Caco-2 (cell line): ENCODE measurements around the gene PLXNA2. TPM values are rescaled to one million over a fixed set of nuclear protein-coding genes. Genes with fewer than 3 reads are reported as not detected.
A peak's percentile ranks its signal among the peaks of the same experiment; 100 is the strongest.

ENCODE experiments used
- BruUV-seq: library from RNA; stranded (reverse); fragments of 400-500 nt; replicated peaks from 2 replicates; lab custom pipeline; 2021; lab: Mats Ljungman, UMichigan
- CTCF ChIA-PET: fragments of 300-600 bp; sonication (Branson Sonifier 250); formaldehyde crosslinking; loops from one replicate; lab custom pipeline; 2022; ENCODE audit warnings: antibody characterized with exemption; lab: Charles Lee
- POLR2A ChIA-PET: fragments of 300-600 bp; sonication (Branson Sonifier 250); formaldehyde crosslinking; loops from one replicate; lab custom pipeline; 2022; ENCODE audit warnings: antibody characterized with exemption; lab: Charles Lee
- DNase-seq, 2 experiments: peaks; one replicate each; pipeline versions ENCODE4 v3.0.0 to v3.0.0-alpha.2; 2020 to 2022
- H3K27me3 ChIP-seq: replicated peaks from 2 replicates; pipeline ENCODE4 v1.6.0; 2011; ENCODE audit warnings: low read length; ENCODE audit not compliant: control insufficient read depth, insufficient read depth
- H3K36me3 ChIP-seq: 2 replicates; pipeline ENCODE4 v1.5.1; 2011; ENCODE audit warnings: low read length; ENCODE audit not compliant: control insufficient read depth, insufficient read depth
- H3K4me1 ChIP-seq: fragments of 250-450 bp; sonication (Bioruptor Pico); 2 replicates; pipeline ENCODE4 v1.5.1; 2020; ENCODE audit warnings: mild to moderate bottlenecking
- H3K4me3 ChIP-seq: 2 replicates; pipeline ENCODE4 v1.5.1; 2011; ENCODE audit warnings: low read depth, mild to moderate bottlenecking, control low read depth, low read length
- H3K9me3 ChIP-seq: fragments of 250-450 bp; sonication (Bioruptor Pico); 2 replicates; pipeline ENCODE4 v1.5.1; 2020; ENCODE audit warnings: mild to moderate bottlenecking, moderate library complexity
- H3K27ac Mint-ChIP-seq: one replicate; pipeline ENCODE4 v1.8.0; 2022; ENCODE audit warnings: mixed read lengths; ENCODE audit not compliant: unreplicated experiment
- H3K27me3 Mint-ChIP-seq: one replicate; pipeline ENCODE4 v1.8.0; 2022; ENCODE audit warnings: mixed read lengths; ENCODE audit not compliant: insufficient read depth, unreplicated experiment
- H3K36me3 Mint-ChIP-seq: one replicate; pipeline ENCODE4 v1.8.0; 2022; ENCODE audit warnings: mild to moderate bottlenecking, mixed read lengths; ENCODE audit not compliant: insufficient read depth, unreplicated experiment
- H3K4me1 Mint-ChIP-seq: one replicate; pipeline ENCODE4 v1.8.0; 2022; ENCODE audit warnings: low read depth, mixed read lengths; ENCODE audit not compliant: unreplicated experiment
- H3K4me3 Mint-ChIP-seq: one replicate; pipeline ENCODE4 v1.8.0; 2022; ENCODE audit warnings: mild to moderate bottlenecking, moderate library complexity, mixed read lengths; ENCODE audit not compliant: unreplicated experiment
- H3K9me3 Mint-ChIP-seq: one replicate; pipeline ENCODE4 v1.8.0; 2022; ENCODE audit warnings: mixed read lengths; ENCODE audit not compliant: unreplicated experiment
- CTCF ChIP-seq, 2 experiments: fragments of 200-600 bp in 1 of 2; IDR thresholded peaks; 1 replicate in 1 of 2; 2 replicates in 1 of 2; pipeline versions ENCODE4 v1.5.1 to v1.8.0; 2011 to 2022; ENCODE audit warnings: antibody characterized with exemption in 1 of 2, control low read depth in 1 of 2, inconsistent platforms in 1 of 2, low read depth in 1 of 2, low read length in 1 of 2, mild to moderate bottlenecking in 1 of 2, moderate library complexity in 1 of 2; ENCODE audit not compliant: insufficient read depth in 1 of 2, severe bottlenecking in 1 of 2, unreplicated experiment in 1 of 2
- intact Hi-C: fragments of 100-400 bp; cut with micrococcal nuclease; formaldehyde crosslinking; loops from one replicate; pipeline ENCODE4 v1.10.0; 2022; ENCODE audit not compliant: unreplicated experiment
- total RNA-seq: library from RNA; stranded (reverse); gene quantifications from 2 replicates; pipeline ENCODE4 v1.2.3, GENCODE V29; 2022

Gene PLXNA2
- total RNA-seq, 1 experiment from 2014 or later, result 3.2 TPM

- Mint-ChIP-seq H3K4me3 (no peak overlapping the region), H3K9me3 (no peaks in the 10 kb centered on the region), H3K27me3 (no peaks in the 10 kb centered on the region), H3K4me1 (peaks cover 75% of the 10 kb centered on the region), H3K27ac (peak overlapping the region; percentile 78), H3K36me3 (peaks cover 4% of the 10 kb centered on the region)
- Histone ChIP-seq H3K36me3 (no peaks in the 10 kb centered on the region), H3K9me3 (no peaks in the 10 kb centered on the region), H3K4me3 (no peak overlapping the region), H3K27me3 (no peaks in the 10 kb centered on the region), H3K4me1 (peaks cover 98% of the 10 kb centered on the region)
- ChIA-PET POLR2A (interaction anchor here (0.7 kb wide), 1 partner anchor 120 kb away, joined by 6 read pairs; no protein-coding TSS in a partner anchor), CTCF (interaction anchor here (1.3 kb wide), 1 partner anchor 12 kb away, joined by 3 read pairs; no protein-coding TSS in a partner anchor)
- intact Hi-C loops, result loop anchor here (1.0 to 2.0 kb wide), 4 partner anchors 21 to 65 kb away; partner anchors contain the start of gene PLXNA2
- DNase-seq, result peak; percentile 44 to 63
- BruUV-seq, result no TSS peak
- TF ChIP-seq CTCF (IDR thresholded peaks at IDR 0.05; ENCODE audit: insufficient read depth in 1 of 2, low read depth in 1 of 2, low read length in 1 of 2, severe bottlenecking in 1 of 2, unreplicated experiment in 1 of 2), result no peak
Measured at GRCh38 chr1:208179263-208179816, 64.8 kb downstream of the PLXNA2 start.

GRCh38 chr1:208178091-208178529 lies 66.1 kb downstream of the PLXNA2 start:
- no peaks in the 10 kb centered on the region for H3K36me3 ChIP-seq
- no peak overlapping the region for H3K4me3 ChIP-seq
- DNase-seq, result peak; percentile 56 to 65
- peak overlapping the region; percentile 78 for H3K27ac Mint-ChIP-seq
- peaks cover 88% of the 10 kb centered on the region for H3K4me1 ChIP-seq
- H3K27me3 Mint-ChIP-seq, result no peaks in the 10 kb centered on the region
- peaks cover 4% of the 10 kb centered on the region for H3K36me3 Mint-ChIP-seq
- H3K9me3 Mint-ChIP-seq, result no peaks in the 10 kb centered on the region
- peaks cover 70% of the 10 kb centered on the region for H3K4me1 Mint-ChIP-seq
- no peaks in the 10 kb centered on the region for H3K9me3 ChIP-seq
- no peaks in the 10 kb centered on the region for H3K27me3 ChIP-seq
- no TSS peak for BruUV-seq
- ChIA-PET POLR2A (interaction anchor here (0.8 to 1.0 kb wide), 2 partner anchors 11 to 46 kb away, joined by 3 to 5 read pairs; no protein-coding TSS in a partner anchor), CTCF (interaction anchor here (0.6 to 1.4 kb wide), 8 partner anchors 10 to 315 kb away, joined by 3 to 8 read pairs (median 4); no protein-coding TSS in a partner anchor)
- intact Hi-C loops, result loop anchor here (2.0 kb wide), 3 partner anchors 23 to 67 kb away; partner anchors contain the start of gene PLXNA2
- TF ChIP-seq CTCF (IDR thresholded peaks at IDR 0.05; ENCODE audit: insufficient read depth in 1 of 2, low read depth in 1 of 2, low read length in 1 of 2, severe bottlenecking in 1 of 2, unreplicated experiment in 1 of 2), result no peak
- peak overlapping the region; percentile 55 for H3K4me3 Mint-ChIP-seq

GRCh38 chr1:208177656-208178055 lies 66.5 kb downstream of the PLXNA2 start:
- intact Hi-C loops, result loop anchor here (2.0 kb wide), 4 partner anchors 19 to 67 kb away; partner anchors contain the start of gene PLXNA2
- Histone ChIP-seq H3K27me3 (no peaks in the 10 kb centered on the region), H3K4me3 (no peak overlapping the region), H3K4me1 (peaks cover 84% of the 10 kb centered on the region), H3K36me3 (no peaks in the 10 kb centered on the region), H3K9me3 (no peaks in the 10 kb centered on the region)
- peak overlapping the region; percentile 55 for H3K4me3 Mint-ChIP-seq
- H3K27me3 Mint-ChIP-seq, result no peaks in the 10 kb centered on the region
- peak; percentile 74 to 85 for DNase-seq
- no peak for TF ChIP-seq CTCF (IDR thresholded peaks at IDR 0.05; ENCODE audit: insufficient read depth in 1 of 2, low read depth in 1 of 2, low read length in 1 of 2, severe bottlenecking in 1 of 2, unreplicated experiment in 1 of 2)
- peaks cover 4% of the 10 kb centered on the region for H3K36me3 Mint-ChIP-seq
- ChIA-PET POLR2A (interaction anchor here (0.8 to 1.0 kb wide), 2 partner anchors 11 to 46 kb away, joined by 3 to 5 read pairs; no protein-coding TSS in a partner anchor), CTCF (interaction anchor here (0.7 to 1.4 kb wide), 6 partner anchors 11 to 67 kb away, joined by 3 to 8 read pairs (median 5); no protein-coding TSS in a partner anchor)
- BruUV-seq, result no TSS peak
- peaks cover 66% of the 10 kb centered on the region for H3K4me1 Mint-ChIP-seq
- no peaks in the 10 kb centered on the region for H3K9me3 Mint-ChIP-seq
- H3K27ac Mint-ChIP-seq, result peak overlapping the region; percentile 78
